HCT116 (cell line): ENCODE measurements around the gene ASMTL.

Source experiments
- EGR1 ChIP-seq: IDR thresholded peaks from 2 replicates; pipeline ENCODE4 v1.6.1; 2012; ENCODE audit warnings: low read depth
- POLR2A ChIP-seq: IDR thresholded peaks from 2 replicates; pipeline ENCODE4 v1.7.0; 2011; ENCODE audit warnings: borderline replicate concordance; ENCODE audit not compliant: insufficient read depth, insufficient read length; ENCODE audit errors: extremely low read depth
- POLR2AphosphoS5 ChIP-seq: IDR thresholded peaks from 2 replicates; pipeline ENCODE4 v1.6.1; 2011; ENCODE audit warnings: mild to moderate bottlenecking, low read depth, low read length, moderate library complexity
- SIN3A ChIP-seq: IDR thresholded peaks from 2 replicates; pipeline ENCODE4 v1.6.1; 2012; ENCODE audit warnings: low read depth
- TCF7L2 ChIP-seq: IDR thresholded peaks from 2 replicates; pipeline ENCODE4 v1.7.0; 2011; ENCODE audit warnings: borderline replicate concordance, inconsistent platforms; ENCODE audit not compliant: insufficient read depth, insufficient read length; ENCODE audit errors: extremely low read depth
- ZFX ChIP-seq: fragments of 450-650 bp; IDR thresholded peaks from 2 replicates; pipeline ENCODE4 v1.6.1; 2017
- ZNF274 ChIP-seq: fragments of 200-500 bp; sonication (Bioruptor generic); IDR thresholded peaks from 2 replicates; pipeline ENCODE4 v1.6.1; 2014; ENCODE audit warnings: mild to moderate bottlenecking, low read depth, low read length, inconsistent platforms
- TF ChIP-seq, protein P1 (sequence below), 3 experiments: fragments of 200-600 bp in 1 of 3; sonication (generic) in 1 of 3; IDR thresholded peaks in 2 of 3; conservative IDR thresholded peaks in 1 of 3; 2 replicates each; pipeline ENCODE4 v1.5.1; 2012 to 2017; ENCODE audit warnings: low read depth in 2 of 3, low read length in 2 of 3, antibody characterized with exemption in 1 of 3, borderline replicate concordance in 1 of 3, control low read depth in 1 of 3, mild to moderate bottlenecking in 1 of 3, mixed read lengths in 1 of 3, mixed run types in 1 of 3, moderate library complexity in 1 of 3; ENCODE audit not compliant: insufficient read depth in 1 of 3
- TF ChIP-seq, protein P2 (sequence below): IDR thresholded peaks from 2 replicates; pipeline ENCODE4 v1.6.1; 2012
- TF ChIP-seq, protein P3 (sequence below): IDR thresholded peaks from 2 replicates; pipeline ENCODE4 v1.6.1; 2011; ENCODE audit warnings: mild to moderate bottlenecking, low read length, moderate library complexity; ENCODE audit not compliant: insufficient replicate concordance; ENCODE audit errors: extremely low read depth

DNA sequence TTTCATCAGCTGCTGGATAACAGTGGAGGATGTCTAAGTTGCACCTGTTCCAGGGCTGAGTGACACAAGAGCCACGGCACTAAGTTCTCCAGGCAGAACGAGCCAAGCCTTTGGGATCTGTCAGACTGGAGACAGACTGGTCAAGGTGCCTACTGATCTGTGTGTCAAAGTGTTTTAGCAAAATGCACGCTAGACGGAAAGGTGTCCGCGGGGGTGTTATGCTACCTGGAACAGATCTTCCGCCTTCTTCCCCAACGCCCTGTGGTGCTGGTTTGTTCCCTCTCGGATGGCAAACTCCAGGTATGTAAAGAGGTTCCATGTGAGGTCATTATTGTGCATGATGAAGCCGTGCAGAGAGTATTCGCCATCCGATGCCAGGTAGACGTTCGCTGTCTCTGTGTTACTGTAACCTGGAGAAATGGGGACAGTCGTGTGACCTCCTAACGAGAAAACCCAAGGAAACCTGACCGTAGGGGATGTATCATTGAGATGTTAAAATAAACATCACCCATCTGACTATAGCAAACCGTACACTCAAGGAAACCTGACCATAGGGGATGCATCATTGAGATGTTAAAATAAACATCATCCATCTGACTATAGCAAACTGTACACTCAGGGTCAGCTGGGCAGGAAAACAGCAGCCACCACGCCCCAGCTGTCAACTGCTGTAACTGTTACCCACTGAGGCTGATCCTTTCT lies 31.1 kb downstream of the ASMTL start:
- TF ChIP-seq TCF7L2 (no peak), POLR2A (no peak), ZNF274 (no peak), SIN3A (no peak), ZFX (no peak), POLR2AphosphoS5 (no peak), EGR1 (no peak)
- TF ChIP-seq, protein P1, sequence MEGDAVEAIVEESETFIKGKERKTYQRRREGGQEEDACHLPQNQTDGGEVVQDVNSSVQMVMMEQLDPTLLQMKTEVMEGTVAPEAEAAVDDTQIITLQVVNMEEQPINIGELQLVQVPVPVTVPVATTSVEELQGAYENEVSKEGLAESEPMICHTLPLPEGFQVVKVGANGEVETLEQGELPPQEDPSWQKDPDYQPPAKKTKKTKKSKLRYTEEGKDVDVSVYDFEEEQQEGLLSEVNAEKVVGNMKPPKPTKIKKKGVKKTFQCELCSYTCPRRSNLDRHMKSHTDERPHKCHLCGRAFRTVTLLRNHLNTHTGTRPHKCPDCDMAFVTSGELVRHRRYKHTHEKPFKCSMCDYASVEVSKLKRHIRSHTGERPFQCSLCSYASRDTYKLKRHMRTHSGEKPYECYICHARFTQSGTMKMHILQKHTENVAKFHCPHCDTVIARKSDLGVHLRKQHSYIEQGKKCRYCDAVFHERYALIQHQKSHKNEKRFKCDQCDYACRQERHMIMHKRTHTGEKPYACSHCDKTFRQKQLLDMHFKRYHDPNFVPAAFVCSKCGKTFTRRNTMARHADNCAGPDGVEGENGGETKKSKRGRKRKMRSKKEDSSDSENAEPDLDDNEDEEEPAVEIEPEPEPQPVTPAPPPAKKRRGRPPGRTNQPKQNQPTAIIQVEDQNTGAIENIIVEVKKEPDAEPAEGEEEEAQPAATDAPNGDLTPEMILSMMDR (IDR thresholded peaks at IDR 0.05 in 2 of 3, conservative IDR thresholded peaks at IDR 0.05 in 1 of 3; ENCODE audit: borderline replicate concordance in 1 of 3, insufficient read depth in 1 of 3, low read depth in 2 of 3, low read length in 2 of 3): no peak
- TF ChIP-seq, protein P2, sequence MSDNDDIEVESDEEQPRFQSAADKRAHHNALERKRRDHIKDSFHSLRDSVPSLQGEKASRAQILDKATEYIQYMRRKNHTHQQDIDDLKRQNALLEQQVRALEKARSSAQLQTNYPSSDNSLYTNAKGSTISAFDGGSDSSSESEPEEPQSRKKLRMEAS: no peak
- TF ChIP-seq, protein P3, sequence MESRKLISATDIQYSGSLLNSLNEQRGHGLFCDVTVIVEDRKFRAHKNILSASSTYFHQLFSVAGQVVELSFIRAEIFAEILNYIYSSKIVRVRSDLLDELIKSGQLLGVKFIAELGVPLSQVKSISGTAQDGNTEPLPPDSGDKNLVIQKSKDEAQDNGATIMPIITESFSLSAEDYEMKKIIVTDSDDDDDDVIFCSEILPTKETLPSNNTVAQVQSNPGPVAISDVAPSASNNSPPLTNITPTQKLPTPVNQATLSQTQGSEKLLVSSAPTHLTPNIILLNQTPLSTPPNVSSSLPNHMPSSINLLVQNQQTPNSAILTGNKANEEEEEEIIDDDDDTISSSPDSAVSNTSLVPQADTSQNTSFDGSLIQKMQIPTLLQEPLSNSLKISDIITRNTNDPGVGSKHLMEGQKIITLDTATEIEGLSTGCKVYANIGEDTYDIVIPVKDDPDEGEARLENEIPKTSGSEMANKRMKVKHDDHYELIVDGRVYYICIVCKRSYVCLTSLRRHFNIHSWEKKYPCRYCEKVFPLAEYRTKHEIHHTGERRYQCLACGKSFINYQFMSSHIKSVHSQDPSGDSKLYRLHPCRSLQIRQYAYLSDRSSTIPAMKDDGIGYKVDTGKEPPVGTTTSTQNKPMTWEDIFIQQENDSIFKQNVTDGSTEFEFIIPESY: no peak
